DOHH2 (cell line): Measurements from ENCODE around the gene TSHZ1.

ENCODE experiments used
- H3F3A ChIP-seq: fragments of 200-600 bp; sonication (generic), shearing (Covaris generic); 2 replicates; pipeline ENCODE4 v1.6.0; 2016; ENCODE audit warnings: antibody characterized with exemption, mild to moderate bottlenecking; ENCODE audit not compliant: control insufficient read depth, insufficient read depth
- H3K27ac ChIP-seq: fragments of 200-600 bp; sonication (generic); 2 replicates; pipeline ENCODE4 v1.5.1; 2014; ENCODE audit warnings: low read depth, mild to moderate bottlenecking, low read length, moderate library complexity
- H3K27me3 ChIP-seq: fragments of 200-600 bp; sonication (generic); 2 replicates; pipeline ENCODE4 v1.6.1; 2014; ENCODE audit warnings: mild to moderate bottlenecking, low read length, mixed read lengths; ENCODE audit not compliant: control insufficient read depth
- H3K36me3 ChIP-seq: fragments of 200-600 bp; sonication (generic); 2 replicates; pipeline ENCODE4 v1.6.1; 2014; ENCODE audit warnings: mild to moderate bottlenecking, low read length, moderate library complexity, mixed read lengths; ENCODE audit not compliant: control insufficient read depth
- H3K4me1 ChIP-seq: fragments of 200-600 bp; sonication (generic); 2 replicates; pipeline ENCODE4 v1.6.1; 2014; ENCODE audit warnings: mild to moderate bottlenecking, low read length, mixed read lengths; ENCODE audit not compliant: control insufficient read depth
- H3K4me2 ChIP-seq: fragments of 200-600 bp; sonication (generic); 2 replicates; pipeline ENCODE4 v1.6.0; 2014; ENCODE audit warnings: mild to moderate bottlenecking, low read length, moderate library complexity
- H3K4me3 ChIP-seq: fragments of 200-600 bp; sonication (generic); 2 replicates; pipeline ENCODE4 v1.5.1; 2014; ENCODE audit warnings: mild to moderate bottlenecking, low read length, mixed read lengths
- H3K79me2 ChIP-seq: fragments of 200-600 bp; sonication (generic); 2 replicates; pipeline ENCODE4 v1.6.1; 2014; ENCODE audit warnings: mild to moderate bottlenecking, low read length, mixed read lengths; ENCODE audit not compliant: control insufficient read depth
- H3K9me2 ChIP-seq: fragments of 200-600 bp; sonication (generic); replicated peaks from 2 replicates; pipeline ENCODE4 v1.6.1; 2014; ENCODE audit warnings: mild to moderate bottlenecking, low read length, mixed read lengths; ENCODE audit not compliant: control insufficient read depth
- H3K9me3 ChIP-seq: fragments of 200-600 bp; sonication (generic); 2 replicates; pipeline ENCODE4 v1.6.1; 2014; ENCODE audit warnings: antibody characterized with exemption, low read length, mixed read lengths; ENCODE audit not compliant: control insufficient read depth, insufficient read depth
- H4K20me1 ChIP-seq: fragments of 200-600 bp; sonication (generic); 2 replicates; pipeline ENCODE4 v1.6.0; 2014; ENCODE audit warnings: low read depth, mild to moderate bottlenecking, antibody characterized with exemption, low read length, moderate library complexity; ENCODE audit not compliant: control insufficient read depth, insufficient read depth
- EZH2phosphoT487 ChIP-seq: fragments of 200-600 bp; sonication (generic); IDR thresholded peaks from 2 replicates; pipeline ENCODE4 v1.6.1; 2017; ENCODE audit warnings: borderline replicate concordance, mild to moderate bottlenecking, antibody characterized with exemption, low read length, moderate library complexity, mixed read lengths
- TF ChIP-seq, protein P1 (sequence below): fragments of 200-600 bp; sonication (generic); IDR thresholded peaks from one replicate; pipeline ENCODE4 v1.5.1; 2014; ENCODE audit warnings: antibody characterized with exemption, mild to moderate bottlenecking, low read depth, low read length; ENCODE audit not compliant: poor library complexity, severe bottlenecking

The TSHZ1 gene

DNA sequence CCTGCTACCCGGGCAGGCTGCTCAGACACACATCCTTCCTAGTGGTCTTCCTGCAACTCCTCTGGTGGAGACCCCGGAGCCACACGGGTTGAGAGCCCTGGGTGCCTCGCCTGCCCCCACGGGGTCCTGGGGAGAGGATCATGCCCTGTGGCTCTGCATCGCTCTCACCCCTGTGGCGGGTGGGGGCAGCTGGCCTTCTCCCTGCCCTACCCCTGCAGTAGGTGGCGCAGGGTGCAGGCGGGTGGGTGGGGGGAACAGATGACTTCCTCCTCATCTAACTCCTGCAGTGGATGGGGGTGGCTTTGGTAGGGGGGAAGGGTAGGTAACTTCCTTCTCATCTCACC, 38.5 kb downstream of the TSHZ1 start:
- Histone ChIP-seq H3K79me2 (peaks cover 66% of the 10 kb centered on the region), H3K4me3 (no peak overlapping the region)

DNA sequence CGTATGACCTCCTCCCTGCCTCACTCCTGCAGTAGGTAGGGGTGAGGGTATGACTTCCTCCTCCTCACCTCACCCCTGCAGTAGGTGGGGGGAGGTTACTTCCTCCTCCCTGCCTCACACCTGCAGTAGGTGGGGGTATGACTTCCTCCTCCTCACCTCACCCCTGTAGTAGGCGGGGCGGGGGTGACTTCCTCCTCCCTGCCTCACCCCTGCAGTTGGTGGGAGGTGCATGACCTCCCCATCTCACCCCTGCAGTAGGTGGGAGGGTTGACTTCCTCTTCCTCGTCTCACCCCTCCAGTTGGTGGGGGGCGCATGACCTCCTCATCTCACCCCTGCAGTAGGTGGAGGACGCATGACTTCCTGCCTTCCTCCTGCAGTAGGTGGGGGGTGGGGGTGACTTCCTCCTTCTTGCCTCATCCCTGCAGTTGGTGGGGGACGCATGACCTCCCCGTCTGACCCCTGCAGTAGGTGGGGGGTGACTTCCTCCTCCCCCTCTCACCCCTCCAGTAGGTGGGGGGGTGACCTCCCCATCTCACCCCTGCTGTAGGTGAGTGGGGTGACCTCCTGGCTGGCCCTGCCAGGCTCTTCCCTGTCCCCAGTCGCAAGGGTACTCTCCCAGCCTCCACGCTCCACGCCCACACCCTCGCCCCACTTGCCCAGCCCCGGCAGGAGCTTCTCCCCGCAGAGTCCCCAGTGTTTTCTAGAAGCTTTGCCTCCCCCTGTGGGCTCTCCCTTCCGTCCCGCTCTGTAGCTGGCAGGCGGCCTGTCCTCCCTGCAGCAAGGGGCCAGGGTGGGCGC, 39.3 kb downstream of the TSHZ1 start:
- H3K9me2 ChIP-seq: no peaks in the 10 kb centered on the region
- no peak overlapping the region for H3K27ac ChIP-seq
- TF ChIP-seq EZH2phosphoT487: no peak
- TF ChIP-seq, protein P1, sequence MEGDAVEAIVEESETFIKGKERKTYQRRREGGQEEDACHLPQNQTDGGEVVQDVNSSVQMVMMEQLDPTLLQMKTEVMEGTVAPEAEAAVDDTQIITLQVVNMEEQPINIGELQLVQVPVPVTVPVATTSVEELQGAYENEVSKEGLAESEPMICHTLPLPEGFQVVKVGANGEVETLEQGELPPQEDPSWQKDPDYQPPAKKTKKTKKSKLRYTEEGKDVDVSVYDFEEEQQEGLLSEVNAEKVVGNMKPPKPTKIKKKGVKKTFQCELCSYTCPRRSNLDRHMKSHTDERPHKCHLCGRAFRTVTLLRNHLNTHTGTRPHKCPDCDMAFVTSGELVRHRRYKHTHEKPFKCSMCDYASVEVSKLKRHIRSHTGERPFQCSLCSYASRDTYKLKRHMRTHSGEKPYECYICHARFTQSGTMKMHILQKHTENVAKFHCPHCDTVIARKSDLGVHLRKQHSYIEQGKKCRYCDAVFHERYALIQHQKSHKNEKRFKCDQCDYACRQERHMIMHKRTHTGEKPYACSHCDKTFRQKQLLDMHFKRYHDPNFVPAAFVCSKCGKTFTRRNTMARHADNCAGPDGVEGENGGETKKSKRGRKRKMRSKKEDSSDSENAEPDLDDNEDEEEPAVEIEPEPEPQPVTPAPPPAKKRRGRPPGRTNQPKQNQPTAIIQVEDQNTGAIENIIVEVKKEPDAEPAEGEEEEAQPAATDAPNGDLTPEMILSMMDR: no peak
- no peak overlapping the region for H3K4me3 ChIP-seq
- no peaks in the 10 kb centered on the region for H3K27me3 ChIP-seq
- no peaks in the 10 kb centered on the region for H4K20me1 ChIP-seq
- no peak overlapping the region for H3K4me2 ChIP-seq
- H3K9me3 ChIP-seq: peaks cover 9% of the 10 kb centered on the region; the same call in 1 of the 2 replicates
- H3K79me2 ChIP-seq: peaks cover 63% of the 10 kb centered on the region
- peaks cover 20% of the 10 kb centered on the region for H3K4me1 ChIP-seq
- no peaks in the 10 kb centered on the region; the same call in 1 of the 2 replicates for H3F3A ChIP-seq
- no peaks in the 10 kb centered on the region for H3K36me3 ChIP-seq

More for the DNA sequence above, 38.5 kb downstream of the TSHZ1 start:
- peaks cover 20% of the 10 kb centered on the region for H3K4me1 ChIP-seq
- no peaks in the 10 kb centered on the region for H3K36me3 ChIP-seq
- no peaks in the 10 kb centered on the region for H3K27me3 ChIP-seq
- no peaks in the 10 kb centered on the region for H3K9me2 ChIP-seq
- no peaks in the 10 kb centered on the region for H4K20me1 ChIP-seq
- H3K27ac ChIP-seq: no peak overlapping the region
- no peak overlapping the region for H3K4me2 ChIP-seq
- no peaks in the 10 kb centered on the region; the same call in 1 of the 2 replicates for H3F3A ChIP-seq
- H3K9me3 ChIP-seq: peaks cover 9% of the 10 kb centered on the region; the same call in 1 of the 2 replicates
- TF ChIP-seq, protein P1: no peak
- TF ChIP-seq EZH2phosphoT487: no peak

DNA sequence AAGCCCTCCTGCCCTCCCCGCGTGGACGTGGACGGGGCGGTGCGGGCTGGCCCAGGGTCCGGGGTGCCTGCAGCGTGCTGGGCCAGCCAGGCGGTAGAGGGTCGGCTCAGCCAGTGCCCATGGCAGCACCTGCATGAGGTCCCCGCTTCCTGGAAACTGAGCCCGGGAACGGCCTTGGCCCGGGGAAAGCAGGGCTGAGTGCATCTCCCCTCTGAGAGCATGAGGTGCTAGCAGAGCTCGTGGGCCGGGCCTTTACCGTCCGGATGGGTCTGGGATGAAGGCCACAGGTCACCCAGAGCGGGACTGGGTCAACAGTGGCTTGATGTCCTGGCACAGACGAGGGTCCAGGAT, 39.8 kb downstream of the TSHZ1 start:
- Histone ChIP-seq H3K79me2 (peaks cover 65% of the 10 kb centered on the region), H3K36me3 (no peaks in the 10 kb centered on the region), H3K27me3 (no peaks in the 10 kb centered on the region), H4K20me1 (no peaks in the 10 kb centered on the region), H3K4me3 (no peak overlapping the region), H3F3A (no peaks in the 10 kb centered on the region; the same call in 1 of the 2 replicates), H3K4me2 (no peak overlapping the region), H3K9me2 (no peaks in the 10 kb centered on the region), H3K9me3 (peaks cover 9% of the 10 kb centered on the region; the same call in 1 of the 2 replicates), H3K4me1 (peaks cover 20% of the 10 kb centered on the region), H3K27ac (no peak overlapping the region)
- TF ChIP-seq, protein P1: no peak
- no peak for TF ChIP-seq EZH2phosphoT487
